ENCODE data around the gene FGF6. TPM values are rescaled to one million over a fixed set of nuclear protein-coding genes. Genes with fewer than 3 reads are reported as not detected.

The FGF6 gene
- total and polyA plus RNA-seq, 2 experiments from 2014 or later, result not detected

- no peak for TF ChIP-seq ZNF462 (CRISPR knock-in tag; IDR thresholded peaks at IDR 0.05)
- TF ChIP-seq EZH2phosphoT487 (IDR thresholded peaks at IDR 0.05; ENCODE audit: unreplicated experiment), result no peak
- TF ChIP-seq CREB1 (CRISPR knock-in tag; IDR thresholded peaks at IDR 0.05; ENCODE audit: low read depth), result no peak
Measured at GRCh38 chr12:4486049-4486699, 40.6 kb upstream of the FGF6 start (continued).

- peaks cover 27% of the 10 kb centered on the region for H3K4me1 Mint-ChIP-seq
- peaks cover 9% of the 10 kb centered on the region; the same call in 2 of the 3 replicates for H3K36me3 Mint-ChIP-seq (ENCODE audit: low read depth)
- no peaks in the 10 kb centered on the region for H3K79me2 ChIP-seq (replicated peaks; ENCODE audit: insufficient read depth)
- H3K27ac Mint-ChIP-seq, result no peak overlapping the region
- H3K27me3 Mint-ChIP-seq (ENCODE audit: insufficient read depth, low read depth, poor library complexity), result no peaks in the 10 kb centered on the region
- no peak overlapping the region for H3K4me3 Mint-ChIP-seq
- H3K27ac ChIP-seq (ENCODE audit: low read depth), result no peak overlapping the region
- H3F3A ChIP-seq (replicated peaks; ENCODE audit: low read depth), result no peaks in the 10 kb centered on the region
- peaks cover 13% of the 10 kb centered on the region; the same call in 1 of the 2 replicates for H3K4me1 ChIP-seq (ENCODE audit: insufficient read depth)
- H3K9me2 ChIP-seq (ENCODE audit: insufficient read depth), result peaks cover 3% of the 10 kb centered on the region; the same call in 1 of the 2 replicates
- H3K4me2 ChIP-seq, result no peak overlapping the region
- no peak overlapping the region for H3K4me3 ChIP-seq
- H2AFZ ChIP-seq, result no peak overlapping the region
- DNase-seq (ENCODE audit: low spot score) (no peak), ATAC-seq (no peak)
- H3K27me3 ChIP-seq (ENCODE audit: insufficient read depth), result no peaks in the 10 kb centered on the region
- no peaks in the 10 kb centered on the region for H3K36me3 ChIP-seq (ENCODE audit: insufficient read depth)
- H3K9me3 Mint-ChIP-seq, result peaks cover 14% of the 10 kb centered on the region
- H4K20me1 ChIP-seq (replicated peaks; ENCODE audit: insufficient read depth), result no peaks in the 10 kb centered on the region
- TF ChIP-seq ZNF331 (CRISPR knock-in tag; IDR thresholded peaks at IDR 0.05; ENCODE audit: low read depth), result no peak
- no peak for TF ChIP-seq POLR2AphosphoS5 (IDR thresholded peaks at IDR 0.05; ENCODE audit: low read depth)
- TF ChIP-seq EZH2 (IDR thresholded peaks at IDR 0.05; ENCODE audit: low read depth, unreplicated experiment), result no peak
- TF ChIP-seq ZNF114 (CRISPR knock-in tag; IDR thresholded peaks at IDR 0.05), result no peak
- TF ChIP-seq NANOG (IDR thresholded peaks at IDR 0.05; ENCODE audit: borderline replicate concordance), result no peak
- no peak for TF ChIP-seq REST (IDR thresholded peaks at IDR 0.05; ENCODE audit: unreplicated experiment)
- TF ChIP-seq CREB1 (CRISPR knock-in tag; IDR thresholded peaks at IDR 0.05; ENCODE audit: low read depth), result no peak
- no peak for TF ChIP-seq JUNB (IDR thresholded peaks at IDR 0.05; ENCODE audit: unreplicated experiment)
Measured at GRCh38 chr12:4483885-4484823, 38.5 kb upstream of the FGF6 start.

Measured in GM23338 (cell line).